SH-SY5Y (cell line): ENCODE measurements around the gene UBE2S.

Source experiments
- GATA2 ChIP-seq: IDR thresholded peaks from 2 replicates; pipeline ENCODE4 v1.6.1; 2011; ENCODE audit warnings: mild to moderate bottlenecking, low read depth, low read length
- GATA3 ChIP-seq: IDR thresholded peaks from 2 replicates; pipeline ENCODE4 v1.6.1; 2011; ENCODE audit warnings: low read depth, mild to moderate bottlenecking, low read length, moderate library complexity

DNA sequence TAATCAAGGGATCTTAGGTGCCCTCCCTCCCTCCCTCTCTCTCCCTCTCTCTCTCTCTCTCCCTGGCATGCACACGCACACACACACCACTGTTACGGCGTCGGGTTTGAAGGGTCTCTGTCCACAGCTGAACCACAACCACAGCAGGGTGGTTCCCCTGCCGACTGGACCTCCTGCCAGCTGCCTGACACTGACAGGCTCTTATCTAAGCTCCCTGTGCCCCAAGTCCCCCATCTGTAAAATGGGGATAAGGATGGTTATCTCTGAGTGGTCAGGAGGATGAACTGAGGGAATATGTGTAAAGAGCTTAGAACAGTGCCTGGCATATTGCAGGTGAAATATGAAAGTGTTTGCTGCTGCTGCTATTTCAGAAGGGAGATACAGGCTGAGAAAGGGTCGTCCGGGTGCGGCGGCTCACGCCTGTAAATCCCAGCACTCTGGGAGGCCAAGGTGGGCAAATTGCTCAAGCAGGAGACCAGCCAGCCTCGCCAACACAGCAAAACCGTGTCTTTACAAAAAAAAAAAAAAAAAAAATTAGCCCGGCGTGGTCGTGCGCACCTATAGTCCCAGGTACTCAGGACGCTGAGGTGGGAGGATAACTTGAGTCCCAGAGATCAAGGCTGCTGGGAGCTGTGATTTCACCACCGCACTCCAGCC is 36.4 kb upstream of the UBE2S start:
- no peak for TF ChIP-seq GATA2
- TF ChIP-seq GATA3: no peak
